Esophagus muscularis mucosa (tissue), 4 donors: ENCODE data around the gene EIF3D. TPM values are rescaled to one million over a fixed set of nuclear protein-coding genes. Genes with fewer than 3 reads are reported as not detected.

Experiments
- DNase-seq: peaks from one replicate; pipeline ENCODE4 v3.0.0-alpha.2; 2017; ENCODE audit errors: extremely low spot score
- H3K27ac ChIP-seq, 4 donors: fragments of 200-600 bp; sonication (generic); replicated peaks in 1 of 4; 1 replicate in 3 of 4; 2 replicates in 1 of 4; pipeline ENCODE4 v1.5.1; 2016 to 2019; ENCODE audit warnings: mild to moderate bottlenecking in 1 of 4
- H3K27me3 ChIP-seq, 4 donors: fragments of 200-600 bp; sonication (generic); one replicate each; pipeline versions ENCODE4 v1.5.1 to v1.6.0; 2016 to 2019
- H3K36me3 ChIP-seq, 4 donors: fragments of 200-600 bp; sonication (generic); one replicate each; pipeline ENCODE4 v1.5.1; 2016 to 2019
- H3K4me1 ChIP-seq, 4 donors: fragments of 200-600 bp; sonication (generic); one replicate each; pipeline ENCODE4 v1.5.1; 2016 to 2019
- H3K4me3 ChIP-seq, 4 donors: fragments of 200-600 bp; sonication (generic); 1 replicate in 2 of 4; 2 replicates in 2 of 4; pipeline ENCODE4 v1.5.1; 2016 to 2019; ENCODE audit warnings: mild to moderate bottlenecking in 4 of 4, moderate library complexity in 1 of 4
- H3K9me3 ChIP-seq, 4 donors: fragments of 200-600 bp; sonication (generic); 1 replicate in 3 of 4; 2 replicates in 1 of 4; pipeline ENCODE4 v1.5.1; 2016 to 2019
- EP300 ChIP-seq: sonication (generic); formaldehyde crosslinking; IDR thresholded peaks from one replicate; pipeline ENCODE4 v1.6.1; 2017; ENCODE audit warnings: antibody characterized with exemption
- POLR2A ChIP-seq: fragments of 450-650 bp; IDR thresholded peaks from one replicate; pipeline ENCODE4 v1.6.1; 2017; ENCODE audit warnings: antibody characterized with exemption, moderate library complexity, mild to moderate bottlenecking, low read depth
- POLR2AphosphoS5 ChIP-seq, 2 donors: sonication (generic); formaldehyde crosslinking; IDR thresholded peaks; one replicate each; pipeline ENCODE4 v1.6.1; 2017; ENCODE audit warnings: antibody characterized with exemption in 2 of 2
- WGBS: methylation state at CpG from one replicate; pipeline ENCODE4 v1.1.5; 2018; 5-methylcytosine and 5-hydroxymethylcytosine counted together
- intact Hi-C: fragments of 100-400 bp; cut with DNase I; formaldehyde crosslinking; loops from one replicate; pipeline ENCODE4 v1.15.1; 2023
- total RNA-seq, 4 donors: library from RNA; depleted of rRNA; stranded (reverse); fragments of >200 nt; gene quantifications; one replicate each; pipeline versions ENCODE4 v1.1.0 to v1.2.1, GENCODE V29; 2016
- TF ChIP-seq, protein P1 (sequence below), 3 experiments: fragments of 200-600 bp in 2 of 3; fragments of 450-650 bp in 1 of 3; sonication (generic) in 2 of 3; IDR thresholded peaks; one replicate each; pipeline ENCODE4 v1.5.1; 2017 to 2019; ENCODE audit warnings: antibody characterized with exemption in 3 of 3, mild to moderate bottlenecking in 2 of 3, moderate library complexity in 1 of 3

Gene EIF3D
- total RNA-seq, 4 donors from 2014 or later = 200 to 282 (median 252) TPM

GRCh38 chr22:36497910-36498665 is 30.9 kb downstream of the EIF3D start:
- Histone ChIP-seq H3K27ac (no peak overlapping the region), H3K4me3 (no peak overlapping the region), H3K4me1 (no peaks in the 10 kb centered on the region), H3K9me3 (no peaks in the 10 kb centered on the region), H3K36me3 (peaks cover 0 to 54% (median 32%) of the 10 kb centered on the region in 4 donors), H3K27me3 (no peaks in the 10 kb centered on the region)
- intact Hi-C loops = no loop called here
- DNase-seq = no peak
- TF ChIP-seq, protein P1, sequence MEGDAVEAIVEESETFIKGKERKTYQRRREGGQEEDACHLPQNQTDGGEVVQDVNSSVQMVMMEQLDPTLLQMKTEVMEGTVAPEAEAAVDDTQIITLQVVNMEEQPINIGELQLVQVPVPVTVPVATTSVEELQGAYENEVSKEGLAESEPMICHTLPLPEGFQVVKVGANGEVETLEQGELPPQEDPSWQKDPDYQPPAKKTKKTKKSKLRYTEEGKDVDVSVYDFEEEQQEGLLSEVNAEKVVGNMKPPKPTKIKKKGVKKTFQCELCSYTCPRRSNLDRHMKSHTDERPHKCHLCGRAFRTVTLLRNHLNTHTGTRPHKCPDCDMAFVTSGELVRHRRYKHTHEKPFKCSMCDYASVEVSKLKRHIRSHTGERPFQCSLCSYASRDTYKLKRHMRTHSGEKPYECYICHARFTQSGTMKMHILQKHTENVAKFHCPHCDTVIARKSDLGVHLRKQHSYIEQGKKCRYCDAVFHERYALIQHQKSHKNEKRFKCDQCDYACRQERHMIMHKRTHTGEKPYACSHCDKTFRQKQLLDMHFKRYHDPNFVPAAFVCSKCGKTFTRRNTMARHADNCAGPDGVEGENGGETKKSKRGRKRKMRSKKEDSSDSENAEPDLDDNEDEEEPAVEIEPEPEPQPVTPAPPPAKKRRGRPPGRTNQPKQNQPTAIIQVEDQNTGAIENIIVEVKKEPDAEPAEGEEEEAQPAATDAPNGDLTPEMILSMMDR (IDR thresholded peaks at IDR 0.05) = no peak
- TF ChIP-seq POLR2A = no peak
- TF ChIP-seq EP300 = no peak
- TF ChIP-seq POLR2AphosphoS5 (IDR thresholded peaks at IDR 0.05) = no peak
- 87% methylated on average over 25 of the region's 30 CpGs for WGBS

GRCh38 chr22:36493690-36494110 is 35.3 kb downstream of the EIF3D start:
- H3K27ac ChIP-seq = no peak overlapping the region
- intact Hi-C loops = no loop called here
- WGBS = 70% methylated on average over 14 of the region's 16 CpGs
- no peak for DNase-seq
- no peaks in the 10 kb centered on the region for H3K4me1 ChIP-seq
- no peaks in the 10 kb centered on the region for H3K9me3 ChIP-seq
- TF ChIP-seq POLR2AphosphoS5 (IDR thresholded peaks at IDR 0.05) = peak in 1 of 2 donors; percentile 9
- TF ChIP-seq, protein P1 (IDR thresholded peaks at IDR 0.05) = no peak
- no peak overlapping the region for H3K4me3 ChIP-seq
- peaks cover 0 to 83% (median 50%) of the 10 kb centered on the region in 4 donors for H3K36me3 ChIP-seq
- H3K27me3 ChIP-seq = no peaks in the 10 kb centered on the region

GRCh38 chr22:36492109-36492508 is 36.9 kb downstream of the EIF3D start:
- H3K4me1 ChIP-seq = no peaks in the 10 kb centered on the region
- no peaks in the 10 kb centered on the region for H3K9me3 ChIP-seq
- peaks cover 0 to 68% (median 40%) of the 10 kb centered on the region in 4 donors for H3K36me3 ChIP-seq
- no peaks in the 10 kb centered on the region for H3K27me3 ChIP-seq
- no peak overlapping the region for H3K27ac ChIP-seq
- no peak for TF ChIP-seq POLR2AphosphoS5 (IDR thresholded peaks at IDR 0.05)
- no peak for TF ChIP-seq EP300
- TF ChIP-seq, protein P1 (IDR thresholded peaks at IDR 0.05) = no peak
- no peak for TF ChIP-seq POLR2A
- no peak for DNase-seq
- intact Hi-C loops = no loop called here
- 94% methylated on average over 2 of the region's 5 CpGs for WGBS
- H3K4me3 ChIP-seq = no peak overlapping the region

GRCh38 chr22:36491155-36491554 is 37.8 kb downstream of the EIF3D start:
- intact Hi-C loops = no loop called here
- TF ChIP-seq, protein P1 (IDR thresholded peaks at IDR 0.05) = no peak
- no peak for TF ChIP-seq POLR2A
- no peak for TF ChIP-seq POLR2AphosphoS5 (IDR thresholded peaks at IDR 0.05)
- no peak for TF ChIP-seq EP300
- WGBS = 93% methylated on average over 7 of the region's 7 CpGs
- Histone ChIP-seq H3K9me3 (no peaks in the 10 kb centered on the region), H3K27me3 (no peaks in the 10 kb centered on the region), H3K36me3 (peaks cover 0 to 59% (median 34%) of the 10 kb centered on the region in 4 donors), H3K27ac (no peak overlapping the region), H3K4me1 (no peaks in the 10 kb centered on the region), H3K4me3 (no peak overlapping the region)
- DNase-seq = no peak
